Karpas-422 (cell line): ENCODE measurements around the gene LRRC10. TPM values are rescaled to one million over a fixed set of nuclear protein-coding genes. Genes with fewer than 3 reads are reported as not detected.

Source experiments
- DNase-seq: peaks from one replicate; pipeline ENCODE4 v3.0.0-alpha.2; 2015
- H2AFZ ChIP-seq: fragments of 200-600 bp; sonication (generic); 2 replicates; pipeline ENCODE4 v1.6.1; 2014; ENCODE audit warnings: antibody characterized with exemption, low read length, mixed read lengths
- H3K27ac ChIP-seq: fragments of 200-600 bp; sonication (generic); 2 replicates; pipeline ENCODE4 v1.5.1; 2014; ENCODE audit warnings: mild to moderate bottlenecking, low read length, moderate library complexity
- H3K27me3 ChIP-seq: fragments of 200-600 bp; sonication (generic); 2 replicates; pipeline ENCODE4 v1.6.1; 2014; ENCODE audit warnings: low read length, mixed read lengths
- H3K36me3 ChIP-seq: fragments of 200-600 bp; sonication (generic); 2 replicates; pipeline ENCODE4 v1.6.1; 2014; ENCODE audit warnings: low read length, mixed read lengths; ENCODE audit not compliant: insufficient read depth
- H3K4me1 ChIP-seq: fragments of 200-600 bp; sonication (generic); 2 replicates; pipeline ENCODE4 v1.6.1; 2014; ENCODE audit warnings: mild to moderate bottlenecking, low read length, mixed read lengths
- H3K4me2 ChIP-seq: fragments of 200-600 bp; sonication (generic); 2 replicates; pipeline ENCODE4 v1.6.1; 2014; ENCODE audit warnings: low read length, low read depth, mild to moderate bottlenecking; ENCODE audit not compliant: poor library complexity, severe bottlenecking
- H3K4me3 ChIP-seq: fragments of 200-600 bp; sonication (generic); 2 replicates; pipeline ENCODE4 v1.5.1; 2014; ENCODE audit warnings: mild to moderate bottlenecking, antibody characterized with exemption, low read length, mixed read lengths
- H3K79me2 ChIP-seq: fragments of 200-600 bp; sonication (generic); 2 replicates; pipeline ENCODE4 v1.6.1; 2014; ENCODE audit warnings: mild to moderate bottlenecking, low read length, mixed read lengths
- H3K9ac ChIP-seq: fragments of 200-600 bp; sonication (generic); 2 replicates; pipeline ENCODE4 v1.6.0; 2014; ENCODE audit warnings: low read length
- H3K9me2 ChIP-seq: fragments of 200-600 bp; sonication (generic), shearing (Covaris generic); replicated peaks from 2 replicates; pipeline ENCODE4 v1.6.0; 2014; ENCODE audit warnings: mild to moderate bottlenecking, low read length, moderate library complexity; ENCODE audit not compliant: insufficient read depth
- H3K9me3 ChIP-seq: fragments of 300-700, 200-600 bp; sonication (generic); 2 replicates; pipeline ENCODE4 v1.6.1; 2014; ENCODE audit warnings: low read length, mixed read lengths
- H4K20me1 ChIP-seq: fragments of 200-600 bp; sonication (generic); 2 replicates; pipeline ENCODE4 v1.6.1; 2014; ENCODE audit warnings: mild to moderate bottlenecking, antibody characterized with exemption, low read length, low read depth; ENCODE audit not compliant: insufficient read depth
- total RNA-seq: library from RNA; depleted of rRNA; stranded (reverse); fragments of >200 nt; shearing (Covaris generic); gene quantifications from 2 replicates; pipeline ENCODE4 v1.2.3, GENCODE V29; 2014; ENCODE audit warnings: low replicate concordance; rRNA removed

The LRRC10 gene
- not detected in 2 replicates for total RNA-seq

DNA sequence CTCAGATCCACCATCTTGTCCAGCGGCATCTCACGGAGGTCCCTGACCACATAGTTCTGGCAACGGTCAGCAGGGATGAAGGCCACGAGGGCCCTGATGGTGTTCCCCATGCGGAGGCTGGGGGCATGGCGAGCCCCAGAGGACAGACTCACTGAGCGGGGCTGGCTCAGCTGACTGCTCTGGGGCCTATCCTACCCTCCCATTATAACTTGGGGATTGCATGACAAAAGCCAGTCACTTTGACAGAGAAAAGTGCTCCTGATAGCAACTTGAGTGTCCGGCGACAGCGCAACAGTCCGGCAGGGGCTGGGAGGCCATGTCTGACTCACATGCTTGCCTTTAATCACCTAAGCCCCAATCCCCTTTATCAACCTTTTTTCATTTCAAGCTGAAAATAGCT lies at the start of gene LRRC10:
Gene LRRC10, minus strand, starts transcription at position 179 of the 400 bp plus-strand sequence. Its CDS starts 69 bp downstream, at position 110.
- Histone ChIP-seq H4K20me1 (no peaks in the 10 kb centered on the region), H3K4me1 (no peaks in the 10 kb centered on the region), H3K4me3 (no peak within 1 kb of the TSS), H3K4me2 (no peak within 1 kb of the TSS), H3K27me3 (no peaks in the 10 kb centered on the region), H3K36me3 (no peaks in the 10 kb centered on the region), H3K79me2 (no peaks in the 10 kb centered on the region), H3K9me2 (no peaks in the 10 kb centered on the region), H3K9ac (no peak within 1 kb of the TSS), H3K27ac (no peak within 1 kb of the TSS), H2AFZ (no peak within 1 kb of the TSS), H3K9me3 (no peaks in the 10 kb centered on the region)
- DNase-seq, result no peak

- Histone ChIP-seq H3K36me3 (no peaks in the 10 kb centered on the region), H3K27ac (no peak overlapping the region), H3K4me3 (no peak overlapping the region), H3K9me3 (no peaks in the 10 kb centered on the region), H3K4me1 (no peaks in the 10 kb centered on the region), H3K9me2 (no peaks in the 10 kb centered on the region), H4K20me1 (no peaks in the 10 kb centered on the region), H3K27me3 (no peaks in the 10 kb centered on the region), H2AFZ (no peak overlapping the region), H3K4me2 (no peak overlapping the region), H3K9ac (no peak overlapping the region), H3K79me2 (no peaks in the 10 kb centered on the region)
- no peak for DNase-seq
Observed at GRCh38 chr12:69660164-69660863, 49.6 kb upstream of the LRRC10 start.

GRCh38 chr12:69658203-69658602 lies 47.5 kb upstream of the LRRC10 start:
- Histone ChIP-seq H3K27ac (no peak overlapping the region), H3K36me3 (no peaks in the 10 kb centered on the region), H3K27me3 (no peaks in the 10 kb centered on the region), H2AFZ (no peak overlapping the region), H3K9me3 (no peaks in the 10 kb centered on the region), H3K4me1 (peaks cover 12% of the 10 kb centered on the region), H3K79me2 (no peaks in the 10 kb centered on the region), H3K4me3 (no peak overlapping the region), H3K9me2 (no peaks in the 10 kb centered on the region), H4K20me1 (no peaks in the 10 kb centered on the region), H3K4me2 (no peak overlapping the region), H3K9ac (no peak overlapping the region)
- DNase-seq, result no peak

GRCh38 chr12:69657376-69658137 lies 46.9 kb upstream of the LRRC10 start:
- no peak for DNase-seq
- no peak overlapping the region for H2AFZ ChIP-seq
- peaks cover 14% of the 10 kb centered on the region for H3K4me1 ChIP-seq
- H3K79me2 ChIP-seq, result no peaks in the 10 kb centered on the region
- H3K9ac ChIP-seq, result no peak overlapping the region
- H4K20me1 ChIP-seq, result no peaks in the 10 kb centered on the region
- no peak overlapping the region for H3K4me3 ChIP-seq
- H3K9me2 ChIP-seq, result no peaks in the 10 kb centered on the region
- H3K27ac ChIP-seq, result no peak overlapping the region
- H3K27me3 ChIP-seq, result no peaks in the 10 kb centered on the region
- H3K36me3 ChIP-seq, result no peaks in the 10 kb centered on the region
- H3K9me3 ChIP-seq, result no peaks in the 10 kb centered on the region
- H3K4me2 ChIP-seq, result no peak overlapping the region

DNA sequence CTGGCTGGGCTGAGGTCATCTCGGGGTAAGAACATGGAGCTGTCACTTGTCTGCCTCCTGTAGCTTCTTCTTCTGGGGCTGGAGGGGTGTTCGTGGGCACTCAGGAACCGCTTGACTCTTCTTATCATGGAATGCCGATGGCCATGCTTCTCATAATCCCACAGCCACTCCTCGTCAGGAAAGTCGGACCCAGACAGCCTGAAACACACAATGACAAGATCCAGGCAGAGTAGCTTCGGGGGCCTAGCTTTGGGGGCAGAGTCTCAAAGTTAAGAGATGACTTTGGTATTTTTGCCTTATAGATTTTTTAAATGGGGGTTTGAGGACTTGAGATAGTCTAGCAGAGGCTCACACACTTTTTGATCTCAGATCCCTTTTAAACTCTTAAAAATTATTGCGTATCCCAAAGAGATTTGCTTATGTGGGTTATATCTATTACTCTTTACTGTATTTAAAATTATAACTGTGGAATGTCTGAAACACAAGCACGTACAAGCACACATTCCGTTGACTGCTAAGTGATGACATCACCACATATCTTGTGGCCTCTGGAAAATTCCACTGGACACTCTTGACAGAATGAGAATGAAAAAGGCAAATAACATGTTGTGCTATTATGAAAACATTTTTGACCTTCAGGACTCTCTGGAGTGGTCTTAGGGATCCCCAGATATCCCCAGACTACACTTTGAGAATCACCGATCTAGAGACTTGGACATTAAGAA lies 45.1 kb upstream of the LRRC10 start:
- no peak for DNase-seq
- no peak overlapping the region for H3K27ac ChIP-seq

DNA sequence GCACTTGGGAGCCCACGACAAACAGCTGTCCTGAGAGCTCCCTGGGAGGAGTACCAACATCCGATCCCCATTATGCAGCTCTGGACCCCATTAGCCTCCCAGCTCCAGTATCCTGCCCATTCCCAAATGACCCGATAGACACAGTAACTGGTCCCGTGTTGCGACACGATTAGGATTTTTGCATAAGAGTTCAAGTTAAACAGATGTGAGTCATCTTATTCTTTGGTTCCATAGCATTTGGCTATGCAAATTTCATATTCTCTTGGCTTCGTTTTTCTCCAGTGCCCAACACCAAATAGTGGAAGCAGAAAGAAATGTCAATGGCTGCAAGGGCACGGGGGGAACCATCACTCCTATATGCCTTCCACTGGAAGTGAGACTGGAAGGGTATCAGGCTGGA lies 43.0 kb upstream of the LRRC10 start:
- no peaks in the 10 kb centered on the region for H3K9me2 ChIP-seq
- H3K27me3 ChIP-seq, result no peaks in the 10 kb centered on the region
- no peak overlapping the region for H3K4me3 ChIP-seq
- no peak overlapping the region for H3K27ac ChIP-seq
- no peak overlapping the region for H2AFZ ChIP-seq
- H3K79me2 ChIP-seq, result no peaks in the 10 kb centered on the region
- DNase-seq, result peak; percentile 68
- no peaks in the 10 kb centered on the region for H3K9me3 ChIP-seq
- H4K20me1 ChIP-seq, result no peaks in the 10 kb centered on the region
- H3K4me1 ChIP-seq, result peaks cover 14% of the 10 kb centered on the region
- no peak overlapping the region for H3K9ac ChIP-seq
- no peaks in the 10 kb centered on the region for H3K36me3 ChIP-seq
- peak overlapping the region; percentile 9 for H3K4me2 ChIP-seq

More for the DNA sequence above, 45.1 kb upstream of the LRRC10 start:
- Histone ChIP-seq H3K79me2 (no peaks in the 10 kb centered on the region), H3K9ac (no peak overlapping the region), H3K9me3 (no peaks in the 10 kb centered on the region), H3K9me2 (no peaks in the 10 kb centered on the region), H3K27me3 (no peaks in the 10 kb centered on the region), H3K4me3 (no peak overlapping the region), H3K4me1 (peaks cover 14% of the 10 kb centered on the region), H4K20me1 (no peaks in the 10 kb centered on the region), H3K4me2 (no peak overlapping the region), H2AFZ (no peak overlapping the region), H3K36me3 (no peaks in the 10 kb centered on the region)

DNA sequence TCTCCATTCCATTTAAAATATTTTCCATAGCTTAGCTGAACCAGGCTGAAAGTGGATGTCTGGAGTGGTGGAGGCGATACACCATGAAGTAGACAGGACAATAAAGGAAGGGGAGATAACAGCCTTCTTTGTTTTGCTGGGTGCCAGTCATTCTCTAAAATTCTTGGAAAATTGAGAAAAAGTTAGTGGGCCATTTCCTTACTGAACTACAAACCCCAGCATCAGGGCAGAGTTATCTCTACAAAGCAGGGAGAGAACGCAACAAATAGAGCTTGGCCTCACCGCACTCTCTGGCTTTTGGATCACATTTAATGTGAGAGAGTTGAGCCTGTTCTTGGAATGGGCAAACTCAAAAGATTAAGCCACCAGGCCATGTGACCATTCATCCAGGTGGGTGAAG lies 41.2 kb upstream of the LRRC10 start:
- no peak for DNase-seq
- Histone ChIP-seq H3K27ac (no peak overlapping the region), H3K79me2 (no peaks in the 10 kb centered on the region), H3K9ac (no peak overlapping the region), H2AFZ (no peak overlapping the region), H3K9me2 (no peaks in the 10 kb centered on the region), H3K36me3 (no peaks in the 10 kb centered on the region), H3K4me1 (peaks cover 21% of the 10 kb centered on the region), H3K4me2 (no peak overlapping the region), H3K4me3 (no peak overlapping the region), H4K20me1 (no peaks in the 10 kb centered on the region), H3K27me3 (no peaks in the 10 kb centered on the region), H3K9me3 (no peaks in the 10 kb centered on the region)

GRCh38 chr12:69649529-69649928 lies 38.8 kb upstream of the LRRC10 start:
- Histone ChIP-seq H3K9ac (no peak overlapping the region), H3K27me3 (no peaks in the 10 kb centered on the region), H3K36me3 (no peaks in the 10 kb centered on the region), H3K9me2 (no peaks in the 10 kb centered on the region), H3K27ac (no peak overlapping the region), H3K4me3 (no peak overlapping the region), H3K9me3 (no peaks in the 10 kb centered on the region), H4K20me1 (no peaks in the 10 kb centered on the region), H3K4me1 (peaks cover 26% of the 10 kb centered on the region), H3K79me2 (no peaks in the 10 kb centered on the region), H2AFZ (no peak overlapping the region), H3K4me2 (no peak overlapping the region)
- DNase-seq, result no peak
